Measurements from ENCODE around the gene TMED1.

Gene TMED1

GRCh38 chr19:10815007-10815536 is 20.9 kb downstream of the TMED1 start:
- Histone ChIP-seq H3K4me1 (ENCODE audit: control insufficient read depth, low read depth, low read length) (no peaks in the 10 kb centered on the region), H3K27me3 (ENCODE audit: control insufficient read depth, insufficient read depth, low read length) (no peaks in the 10 kb centered on the region), H3K27ac (ENCODE audit: low read length) (no peak overlapping the region), H3K9ac (ENCODE audit: low read length) (no peak overlapping the region), H3K36me3 (ENCODE audit: control insufficient read depth, low read depth, low read length) (peaks cover 6% of the 10 kb centered on the region), H3K4me3 (ENCODE audit: low read length) (no peak overlapping the region), H3K9me3 (ENCODE audit: control insufficient read depth, low read depth, low read length) (no peaks in the 10 kb centered on the region)

- H3K9ac ChIP-seq (ENCODE audit: low read length): no peak overlapping the region
- no peak overlapping the region for H3K4me3 ChIP-seq (ENCODE audit: low read length)
- H3K27ac ChIP-seq (ENCODE audit: low read length): no peak overlapping the region
- H3K9me3 ChIP-seq (ENCODE audit: control insufficient read depth, low read depth, low read length): no peaks in the 10 kb centered on the region
- H3K36me3 ChIP-seq (ENCODE audit: control insufficient read depth, low read depth, low read length): peaks cover 6% of the 10 kb centered on the region
- H3K27me3 ChIP-seq (ENCODE audit: control insufficient read depth, insufficient read depth, low read length): no peaks in the 10 kb centered on the region
- H3K4me1 ChIP-seq (ENCODE audit: control insufficient read depth, low read depth, low read length): no peaks in the 10 kb centered on the region
These were observed 23.1 kb downstream of the TMED1 start for GRCh38 chr19:10812902-10813404.

DNA sequence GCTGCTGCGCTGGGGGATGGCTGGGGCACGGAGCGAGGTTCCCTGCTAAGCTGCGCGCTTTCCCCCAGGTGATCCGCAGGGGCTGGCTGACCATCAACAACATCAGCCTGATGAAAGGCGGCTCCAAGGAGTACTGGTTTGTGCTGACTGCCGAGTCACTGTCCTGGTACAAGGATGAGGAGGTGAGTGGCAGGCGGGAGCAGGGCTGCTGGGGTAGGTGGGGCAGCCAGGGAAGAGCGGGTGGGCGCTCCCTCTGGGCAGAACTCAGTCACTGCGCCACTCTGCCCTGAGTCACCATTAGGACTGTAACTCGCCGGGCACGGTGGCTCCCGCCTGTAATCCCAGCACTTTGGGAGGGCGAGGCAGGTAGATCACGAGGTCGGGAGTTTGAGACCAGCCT is 23.8 kb downstream of the TMED1 start:
- peaks cover 6% of the 10 kb centered on the region for H3K36me3 ChIP-seq (ENCODE audit: control insufficient read depth, low read depth, low read length)
- H3K27me3 ChIP-seq (ENCODE audit: control insufficient read depth, insufficient read depth, low read length): no peaks in the 10 kb centered on the region
- H3K4me3 ChIP-seq (ENCODE audit: low read length): no peak overlapping the region
- no peak overlapping the region for H3K27ac ChIP-seq (ENCODE audit: low read length)
- no peaks in the 10 kb centered on the region for H3K9me3 ChIP-seq (ENCODE audit: control insufficient read depth, low read depth, low read length)
- H3K4me1 ChIP-seq (ENCODE audit: control insufficient read depth, low read depth, low read length): no peaks in the 10 kb centered on the region
- H3K9ac ChIP-seq (ENCODE audit: low read length): no peak overlapping the region

DNA sequence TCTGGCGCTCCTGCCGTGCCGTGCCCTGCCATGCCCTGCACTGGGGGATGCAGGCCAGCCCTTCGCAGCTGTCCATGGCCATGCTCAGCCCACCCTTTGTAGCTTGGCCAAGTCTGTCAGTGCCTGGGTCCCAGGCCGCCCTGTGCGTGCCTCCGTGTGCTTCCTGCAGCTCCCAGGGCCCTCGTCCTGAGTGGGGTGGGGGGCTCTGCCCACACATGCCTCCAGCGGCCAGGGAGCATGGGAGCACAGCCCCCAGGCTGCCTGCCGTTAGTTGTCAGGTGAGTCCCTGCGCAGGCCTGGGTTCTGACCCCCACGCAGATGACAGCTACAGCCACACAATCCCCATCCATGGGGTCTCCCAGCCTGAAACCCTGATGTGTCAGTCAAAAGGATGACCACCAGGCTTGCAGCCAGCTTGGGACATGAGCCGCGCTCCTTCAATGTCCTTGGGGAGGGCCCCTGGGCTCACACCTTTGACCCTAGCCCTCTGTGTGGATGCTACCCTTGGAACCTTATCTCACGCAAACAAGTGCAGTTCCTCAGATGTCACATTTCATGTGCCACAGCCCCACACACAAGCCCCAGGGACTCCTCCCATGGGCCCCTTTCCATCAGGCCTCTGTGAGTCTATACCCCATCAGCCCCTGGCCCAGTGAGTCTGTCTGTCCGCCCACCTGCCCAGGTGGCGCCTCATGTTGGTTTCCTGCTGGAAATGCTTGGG is 24.5 kb downstream of the TMED1 start:
- H3K27me3 ChIP-seq (ENCODE audit: control insufficient read depth, insufficient read depth, low read length): no peaks in the 10 kb centered on the region
- H3K36me3 ChIP-seq (ENCODE audit: control insufficient read depth, low read depth, low read length): peaks cover 6% of the 10 kb centered on the region
- H3K4me1 ChIP-seq (ENCODE audit: control insufficient read depth, low read depth, low read length): no peaks in the 10 kb centered on the region
- H3K27ac ChIP-seq (ENCODE audit: low read length): no peak overlapping the region
- H3K9ac ChIP-seq (ENCODE audit: low read length): no peak overlapping the region
- no peak overlapping the region for H3K4me3 ChIP-seq (ENCODE audit: low read length)
- no peaks in the 10 kb centered on the region for H3K9me3 ChIP-seq (ENCODE audit: control insufficient read depth, low read depth, low read length)

GRCh38 chr19:10809651-10810285 is 26.2 kb downstream of the TMED1 start:
- Histone ChIP-seq H3K9me3 (ENCODE audit: control insufficient read depth, low read depth, low read length) (no peaks in the 10 kb centered on the region), H3K27me3 (ENCODE audit: control insufficient read depth, insufficient read depth, low read length) (no peaks in the 10 kb centered on the region), H3K9ac (ENCODE audit: low read length) (no peak overlapping the region), H3K36me3 (ENCODE audit: control insufficient read depth, low read depth, low read length) (peaks cover 11% of the 10 kb centered on the region), H3K4me1 (ENCODE audit: control insufficient read depth, low read depth, low read length) (no peaks in the 10 kb centered on the region), H3K27ac (ENCODE audit: low read length) (no peak overlapping the region), H3K4me3 (ENCODE audit: low read length) (no peak overlapping the region)

DNA sequence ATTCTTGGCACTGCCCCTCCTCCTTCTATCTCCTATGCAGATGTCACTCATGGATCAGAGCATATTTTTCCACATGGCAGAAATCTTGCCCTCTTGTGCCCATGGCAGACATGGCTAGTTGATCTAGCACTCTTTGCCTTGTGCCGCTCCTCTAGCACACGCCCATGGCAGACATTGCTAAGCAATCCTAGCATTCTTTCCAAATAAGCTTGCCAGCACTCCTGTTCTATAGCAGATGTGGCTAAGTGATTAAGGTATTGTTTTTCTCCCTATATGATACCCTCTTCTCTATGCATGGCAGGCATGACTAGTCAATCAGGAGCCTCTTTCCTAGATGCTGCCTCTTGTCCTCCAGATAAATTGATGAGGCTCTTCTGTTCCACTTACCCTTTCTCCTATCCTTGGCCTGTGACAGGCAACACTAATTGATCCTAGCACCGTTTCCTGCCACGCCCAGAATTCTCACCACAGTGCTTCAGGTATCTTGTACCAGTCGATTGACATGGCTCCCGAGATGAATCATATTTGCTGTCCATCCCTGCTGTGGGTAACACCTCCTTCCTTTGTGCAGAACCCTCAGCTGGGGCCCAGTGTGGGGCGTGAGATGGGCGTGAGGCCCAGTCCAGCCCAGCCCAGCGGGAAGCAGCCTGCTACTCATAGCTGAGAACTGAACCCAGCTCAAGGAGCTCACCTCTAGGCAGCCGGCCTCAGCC is 26.9 kb downstream of the TMED1 start:
- Histone ChIP-seq H3K4me3 (ENCODE audit: low read length) (no peak overlapping the region), H3K9ac (ENCODE audit: low read length) (no peak overlapping the region), H3K4me1 (ENCODE audit: control insufficient read depth, low read depth, low read length) (no peaks in the 10 kb centered on the region), H3K36me3 (ENCODE audit: control insufficient read depth, low read depth, low read length) (peaks cover 15% of the 10 kb centered on the region), H3K9me3 (ENCODE audit: control insufficient read depth, low read depth, low read length) (no peaks in the 10 kb centered on the region), H3K27ac (ENCODE audit: low read length) (no peak overlapping the region), H3K27me3 (ENCODE audit: control insufficient read depth, insufficient read depth, low read length) (no peaks in the 10 kb centered on the region)

GRCh38 chr19:10805758-10806247 is 30.2 kb downstream of the TMED1 start:
- H3K27me3 ChIP-seq (ENCODE audit: control insufficient read depth, insufficient read depth, low read length): no peaks in the 10 kb centered on the region
- H3K9ac ChIP-seq (ENCODE audit: low read length): no peak overlapping the region
- H3K4me1 ChIP-seq (ENCODE audit: control insufficient read depth, low read depth, low read length): no peaks in the 10 kb centered on the region
- H3K27ac ChIP-seq (ENCODE audit: low read length): no peak overlapping the region
- peaks cover 31% of the 10 kb centered on the region for H3K36me3 ChIP-seq (ENCODE audit: control insufficient read depth, low read depth, low read length)
- no peak overlapping the region for H3K4me3 ChIP-seq (ENCODE audit: low read length)
- no peaks in the 10 kb centered on the region for H3K9me3 ChIP-seq (ENCODE audit: control insufficient read depth, low read depth, low read length)

- no peak overlapping the region for H3K9ac ChIP-seq (ENCODE audit: low read length)
- no peaks in the 10 kb centered on the region for H3K27me3 ChIP-seq (ENCODE audit: control insufficient read depth, insufficient read depth, low read length)
- H3K4me3 ChIP-seq (ENCODE audit: low read length): no peak overlapping the region
- no peak overlapping the region for H3K27ac ChIP-seq (ENCODE audit: low read length)
- no peaks in the 10 kb centered on the region for H3K9me3 ChIP-seq (ENCODE audit: control insufficient read depth, low read depth, low read length)
- H3K4me1 ChIP-seq (ENCODE audit: control insufficient read depth, low read depth, low read length): no peaks in the 10 kb centered on the region
- peaks cover 36% of the 10 kb centered on the region for H3K36me3 ChIP-seq (ENCODE audit: control insufficient read depth, low read depth, low read length)
These were observed 30.8 kb downstream of the TMED1 start for GRCh38 chr19:10805065-10805757.

DNA sequence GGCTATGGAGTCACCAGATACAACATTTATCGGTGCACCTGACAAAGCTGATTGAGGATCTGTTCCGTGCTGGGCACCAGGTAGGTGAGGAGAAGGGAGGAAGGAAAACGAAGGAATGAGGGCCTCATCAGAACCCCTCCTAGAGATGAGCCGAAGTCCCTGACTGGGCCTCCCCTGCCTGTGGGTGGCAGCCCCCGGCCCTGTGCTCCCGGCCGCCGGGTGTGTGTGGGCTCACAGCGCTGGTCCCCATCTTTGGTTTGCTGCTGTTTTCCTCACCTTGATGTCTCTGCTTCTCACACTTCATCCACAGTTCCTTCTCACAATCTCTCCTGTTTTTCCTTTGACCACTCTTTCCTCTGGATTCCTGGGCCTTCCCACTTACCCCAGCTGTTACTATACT is 32.8 kb downstream of the TMED1 start:
- no peak overlapping the region for H3K4me3 ChIP-seq (ENCODE audit: low read length)
- no peak overlapping the region for H3K9ac ChIP-seq (ENCODE audit: low read length)
- no peaks in the 10 kb centered on the region for H3K4me1 ChIP-seq (ENCODE audit: control insufficient read depth, low read depth, low read length)
- H3K27ac ChIP-seq (ENCODE audit: low read length): no peak overlapping the region
- H3K27me3 ChIP-seq (ENCODE audit: control insufficient read depth, insufficient read depth, low read length): no peaks in the 10 kb centered on the region
- H3K36me3 ChIP-seq (ENCODE audit: control insufficient read depth, low read depth, low read length): peaks cover 37% of the 10 kb centered on the region
- no peaks in the 10 kb centered on the region for H3K9me3 ChIP-seq (ENCODE audit: control insufficient read depth, low read depth, low read length)

DNA sequence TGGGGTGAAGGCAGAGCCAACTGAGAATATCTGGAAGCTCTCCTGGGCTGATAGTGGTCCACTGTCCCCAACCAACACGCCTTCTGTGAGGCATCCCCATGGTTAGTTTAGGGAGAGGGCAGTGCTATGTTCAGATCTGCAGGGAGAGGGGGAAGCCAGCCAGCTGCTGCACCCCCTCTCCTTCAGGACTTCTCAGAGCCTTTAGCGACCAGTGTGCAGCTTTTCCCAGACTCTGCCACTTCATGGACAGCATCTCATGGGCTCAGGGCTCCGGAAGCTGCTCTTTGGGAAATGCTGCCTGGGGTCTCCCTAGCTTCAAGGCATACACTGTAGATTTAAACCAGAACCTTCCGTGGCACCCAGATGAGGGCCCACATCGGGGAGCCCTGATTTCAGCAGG is 33.5 kb downstream of the TMED1 start:
- Histone ChIP-seq H3K27me3 (ENCODE audit: control insufficient read depth, insufficient read depth, low read length) (no peaks in the 10 kb centered on the region), H3K9me3 (ENCODE audit: control insufficient read depth, low read depth, low read length) (no peaks in the 10 kb centered on the region), H3K4me1 (ENCODE audit: control insufficient read depth, low read depth, low read length) (no peaks in the 10 kb centered on the region), H3K27ac (ENCODE audit: low read length) (no peak overlapping the region), H3K4me3 (ENCODE audit: low read length) (no peak overlapping the region), H3K9ac (ENCODE audit: low read length) (no peak overlapping the region), H3K36me3 (ENCODE audit: control insufficient read depth, low read depth, low read length) (peaks cover 36% of the 10 kb centered on the region)

GRCh38 chr19:10800488-10800887 is 35.5 kb downstream of the TMED1 start:
- Histone ChIP-seq H3K4me1 (ENCODE audit: control insufficient read depth, low read depth, low read length) (no peaks in the 10 kb centered on the region), H3K9ac (ENCODE audit: low read length) (no peak overlapping the region), H3K27ac (ENCODE audit: low read length) (no peak overlapping the region), H3K4me3 (ENCODE audit: low read length) (no peak overlapping the region), H3K9me3 (ENCODE audit: control insufficient read depth, low read depth, low read length) (no peaks in the 10 kb centered on the region), H3K27me3 (ENCODE audit: control insufficient read depth, insufficient read depth, low read length) (no peaks in the 10 kb centered on the region), H3K36me3 (ENCODE audit: control insufficient read depth, low read depth, low read length) (peaks cover 43% of the 10 kb centered on the region)

All from iPS-18a (cell line).